Stimulated activated CD8-positive, alpha-beta memory T cell treated with anti-CD3 and anti-CD28 coated beads, Interleukin-7, amount 100 ng/mL, for 1 hour (primary cell): ENCODE results near the gene NBPF1.
"Not testable (repeated sequence)": the region's sequence is repeated elsewhere in the genome, so short reads cannot be mapped to it uniquely, and the experiment has no call there.

ENCODE experiments used
- DNase-seq, 2 donors: peaks; one replicate each; pipeline ENCODE4 v3.0.0-alpha.2; 2020; ENCODE audit warnings: low read depth in 2 of 2

The NBPF1 gene

GRCh38 chr1:16641159-16641975 lies 28.0 kb upstream of the NBPF1 start:
- not testable (repeated sequence) for DNase-seq

GRCh38 chr1:16639091-16640031 lies 26.0 kb upstream of the NBPF1 start:
- DNase-seq, result not testable (repeated sequence)

- not testable (repeated sequence) for DNase-seq
Measured at GRCh38 chr1:16637941-16638778, 24.8 kb upstream of the NBPF1 start.

GRCh38 chr1:16636551-16637195 lies 23.3 kb upstream of the NBPF1 start:
- not testable (repeated sequence) for DNase-seq

GRCh38 chr1:16635959-16636358 lies 22.6 kb upstream of the NBPF1 start:
- DNase-seq, result not testable (repeated sequence)

GRCh38 chr1:16633540-16634282 lies 20.3 kb upstream of the NBPF1 start:
- DNase-seq, result not testable (repeated sequence)

- not testable (repeated sequence) for DNase-seq
Measured at GRCh38 chr1:16632044-16632850, 18.9 kb upstream of the NBPF1 start.

- DNase-seq, result no peak
Measured at GRCh38 chr1:16631248-16632043, 18.1 kb upstream of the NBPF1 start.

GRCh38 chr1:16630661-16631247 lies 17.4 kb upstream of the NBPF1 start:
- no peak for DNase-seq

- DNase-seq, result not testable (repeated sequence)
Measured at GRCh38 chr1:16629916-16630530, 16.7 kb upstream of the NBPF1 start.

GRCh38 chr1:16628361-16629111 lies 15.2 kb upstream of the NBPF1 start:
- DNase-seq, result no peak

- DNase-seq, result not testable (repeated sequence)
Measured at GRCh38 chr1:16626409-16626983, 13.1 kb upstream of the NBPF1 start.

GRCh38 chr1:16625497-16626408 lies 12.4 kb upstream of the NBPF1 start:
- no peak for DNase-seq

- not testable (repeated sequence) for DNase-seq
Measured at GRCh38 chr1:16623812-16624719, 10.7 kb upstream of the NBPF1 start.

- DNase-seq, result not testable (repeated sequence)
Measured at GRCh38 chr1:16623337-16623736, 10.0 kb upstream of the NBPF1 start.
